NCI-H774 (cell line): ENCODE measurements around the gene COPS9.
A peak's percentile ranks its signal among the peaks of the same experiment; 100 is the strongest.

ENCODE experiments used
- DNase-seq: peaks from one replicate; lab custom pipeline; 2025; lab: John Stamatoyannopoulos, UW

Gene COPS9

GRCh38 chr2:240136013-240136670, at the start of gene COPS9:
Gene COPS9 (minus strand): TSS chr2:240136305. CDS start chr2:240136284, 21 bp downstream.
- DNase-seq = peak; percentile 77

GRCh38 chr2:240184656-240185055, 48.6 kb upstream of the COPS9 start:
- no peak for DNase-seq

GRCh38 chr2:240183875-240184590, 47.9 kb upstream of the COPS9 start:
- DNase-seq = no peak

GRCh38 chr2:240183006-240183874, 47.1 kb upstream of the COPS9 start:
- DNase-seq = no peak

- DNase-seq = no peak
These were observed 46.4 kb upstream of the COPS9 start for GRCh38 chr2:240182476-240182875.

GRCh38 chr2:240182001-240182400, 45.9 kb upstream of the COPS9 start:
- DNase-seq = no peak

- DNase-seq = no peak
These were observed 44.0 kb upstream of the COPS9 start for GRCh38 chr2:240179941-240180666.

- no peak for DNase-seq
These were observed 43.2 kb upstream of the COPS9 start for GRCh38 chr2:240179186-240179815.

GRCh38 chr2:240178564-240178963, 42.5 kb upstream of the COPS9 start:
- no peak for DNase-seq

- DNase-seq = no peak
These were observed 38.4 kb upstream of the COPS9 start for GRCh38 chr2:240174496-240174895.

GRCh38 chr2:240172071-240172895, 36.2 kb upstream of the COPS9 start:
- no peak for DNase-seq

GRCh38 chr2:240170883-240171282, 34.8 kb upstream of the COPS9 start:
- no peak for DNase-seq

- DNase-seq = no peak
These were observed 34.2 kb upstream of the COPS9 start for GRCh38 chr2:240170354-240170735.

GRCh38 chr2:240169486-240170353, 33.6 kb upstream of the COPS9 start:
- DNase-seq = no peak

- no peak for DNase-seq
These were observed 32.6 kb upstream of the COPS9 start for GRCh38 chr2:240168546-240169361.

- DNase-seq = no peak
These were observed 31.9 kb upstream of the COPS9 start for GRCh38 chr2:240168041-240168440.

- no peak for DNase-seq
These were observed 31.4 kb upstream of the COPS9 start for GRCh38 chr2:240167588-240167880.

- no peak for DNase-seq
These were observed 30.9 kb upstream of the COPS9 start for GRCh38 chr2:240166761-240167587.
